ENCODE measurements around the gene MAP3K9. TPM values are rescaled to one million over a fixed set of nuclear protein-coding genes. Genes with fewer than 3 reads are reported as not detected.

MAP3K9 gene
- total RNA-seq, 2 experiments from 2014 or later, result 5.2 to 6.1 TPM

- Mint-ChIP-seq H3K4me1 (peaks cover 3% of the 10 kb centered on the region), H3K9me3 (ENCODE audit: low read depth) (no peaks in the 10 kb centered on the region), H3K4me3 (no peak overlapping the region), H3K27ac (no peak overlapping the region), H3K27me3 (no peaks in the 10 kb centered on the region), H3K36me3 (ENCODE audit: low read depth) (no peaks in the 10 kb centered on the region)
- ChIA-PET POLR2A (no interaction called here), CTCF (no interaction called here)
- no peak for DNase-seq
- intact Hi-C loops (cut with DNase I, micrococcal nuclease), result loop anchor here in 1 of 2 experiments (10.0 kb wide), 1 partner anchor 256 kb away; no protein-coding TSS in a partner anchor
- no peak for ATAC-seq
These were observed 90.8 kb downstream of the MAP3K9 start for GRCh38 chr14:70718383-70719118.

DNA sequence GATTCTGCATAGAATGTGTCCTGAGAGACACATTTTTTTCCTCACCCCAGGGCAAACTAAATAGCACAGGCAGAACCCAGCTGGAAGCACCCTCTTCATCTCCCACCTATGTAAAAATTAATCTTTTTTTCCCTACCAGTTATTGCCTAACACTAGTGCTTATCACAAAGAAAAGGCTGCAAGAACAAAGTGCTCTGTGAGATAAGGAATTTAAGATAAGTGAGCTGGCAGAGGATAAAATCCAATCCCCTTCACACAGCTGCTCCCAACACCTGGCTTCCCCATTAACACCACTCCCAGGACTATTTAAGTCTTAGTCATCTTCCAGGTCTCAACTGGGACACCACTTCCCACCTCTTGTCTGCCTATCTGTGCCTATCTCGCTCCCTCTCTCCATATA, 92.4 kb downstream of the MAP3K9 start:
- Mint-ChIP-seq H3K27me3 (no peaks in the 10 kb centered on the region), H3K9me3 (ENCODE audit: low read depth) (no peaks in the 10 kb centered on the region), H3K36me3 (ENCODE audit: low read depth) (no peaks in the 10 kb centered on the region), H3K27ac (no peak overlapping the region), H3K4me1 (peaks cover 3% of the 10 kb centered on the region), H3K4me3 (no peak overlapping the region)
- intact Hi-C loops (cut with DNase I, micrococcal nuclease), result loop anchor here in 1 of 2 experiments (10.0 kb wide), 1 partner anchor 258 kb away; no protein-coding TSS in a partner anchor
- ATAC-seq, result no peak
- no peak for DNase-seq
- ChIA-PET CTCF (interaction anchor here (0.6 kb wide), 1 partner anchor 98 kb away, joined by 3 read pairs; no protein-coding TSS in a partner anchor), POLR2A (no interaction called here)

DNA sequence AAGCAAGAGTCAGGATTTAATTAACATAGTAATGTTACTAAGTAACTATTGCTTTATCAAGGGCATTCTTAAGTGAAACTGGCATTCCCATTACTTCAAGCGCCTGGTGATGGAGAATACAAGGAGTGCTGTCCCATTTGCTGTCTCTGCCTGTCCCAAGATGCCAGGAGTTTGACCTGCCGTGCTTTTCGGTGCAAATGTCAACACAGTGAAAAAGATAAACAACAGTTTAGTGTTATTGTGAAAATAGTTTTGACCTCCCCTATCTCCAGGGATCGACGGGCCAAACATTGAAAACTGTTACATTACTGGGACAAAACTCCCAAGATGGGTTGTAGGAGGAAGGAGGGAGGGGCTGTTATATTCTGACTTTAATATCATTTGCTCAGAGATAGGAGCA, 92.8 kb downstream of the MAP3K9 start:
- intact Hi-C loops (cut with DNase I, micrococcal nuclease), result loop anchor here in 1 of 2 experiments (10.0 kb wide), 1 partner anchor 258 kb away; no protein-coding TSS in a partner anchor
- Mint-ChIP-seq H3K27me3 (no peaks in the 10 kb centered on the region), H3K9me3 (ENCODE audit: low read depth) (no peaks in the 10 kb centered on the region), H3K27ac (no peak overlapping the region), H3K4me3 (no peak overlapping the region), H3K36me3 (ENCODE audit: low read depth) (no peaks in the 10 kb centered on the region), H3K4me1 (peaks cover 3% of the 10 kb centered on the region)
- DNase-seq, result no peak
- ChIA-PET CTCF (no interaction called here), POLR2A (interaction anchor here (0.6 kb wide), 1 partner anchor 9 kb away, joined by 4 read pairs; no protein-coding TSS in a partner anchor)
- ATAC-seq, result no peak

GRCh38 chr14:70714055-70714550, 95.2 kb downstream of the MAP3K9 start:
- no peak for ATAC-seq

DNA sequence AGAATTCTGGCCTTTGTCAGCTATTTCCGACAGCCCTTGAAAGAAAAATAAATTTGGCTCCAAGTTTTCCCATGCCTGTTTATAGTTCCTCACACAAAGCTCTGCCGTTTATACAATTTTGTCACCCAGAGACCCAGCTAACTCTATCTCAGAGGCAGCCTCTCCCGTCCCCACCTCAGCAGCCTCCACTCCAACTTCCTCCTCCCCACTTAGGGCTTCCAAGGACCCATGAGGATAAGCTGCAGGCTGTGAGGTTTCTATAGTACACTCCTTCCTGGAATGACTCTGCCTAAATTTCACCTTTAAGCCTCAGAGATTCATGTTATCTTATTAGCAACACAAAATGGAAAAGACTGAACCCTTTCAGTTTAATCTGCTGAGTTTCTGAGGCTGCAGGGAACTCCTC, 95.8 kb downstream of the MAP3K9 start:
- POLR2A ChIA-PET, result no interaction called here
- DNase-seq (no peak), ATAC-seq (no peak)
- CTCF ChIA-PET, result interaction anchor here (0.6 to 2.0 kb wide), 24 partner anchors 9 to 425 kb away, joined by 3 to 10 read pairs (median 4); partner anchors contain the start of gene TTC9
- no peak overlapping the region for H3K4me3 Mint-ChIP-seq
- peaks cover 3% of the 10 kb centered on the region for H3K4me1 Mint-ChIP-seq
- no peak overlapping the region for H3K27ac Mint-ChIP-seq
- no peaks in the 10 kb centered on the region for H3K36me3 Mint-ChIP-seq (ENCODE audit: low read depth)
- no peaks in the 10 kb centered on the region for H3K9me3 Mint-ChIP-seq (ENCODE audit: low read depth)
- no peaks in the 10 kb centered on the region for H3K27me3 Mint-ChIP-seq
- intact Hi-C loops (cut with DNase I, micrococcal nuclease), result loop anchor here (5.0 to 10.0 kb wide), 2 partner anchors 71 to 261 kb away; partner anchors contain the start of gene TTC9 (in 2 of the 2)

More at GRCh38 chr14:70714055-70714550, 95.2 kb downstream of the MAP3K9 start:
- Mint-ChIP-seq H3K36me3 (ENCODE audit: low read depth) (no peaks in the 10 kb centered on the region), H3K27me3 (no peaks in the 10 kb centered on the region), H3K4me1 (peaks cover 3% of the 10 kb centered on the region), H3K4me3 (no peak overlapping the region), H3K27ac (no peak overlapping the region), H3K9me3 (ENCODE audit: low read depth) (no peaks in the 10 kb centered on the region)
- POLR2A ChIA-PET, result no interaction called here
- intact Hi-C loops (cut with DNase I, micrococcal nuclease), result loop anchor here (1.0 to 10.0 kb wide), 5 partner anchors 72 to 261 kb away; partner anchors contain the start of genes TTC9 (in 2 of the 2) and MED6 (in 1 of the 2)
- CTCF ChIA-PET, result interaction anchor here (0.6 to 2.0 kb wide), 15 partner anchors 9 to 124 kb away, joined by 3 to 10 read pairs (median 4); partner anchors contain the start of gene TTC9
- DNase-seq, result peak; percentile 64

- Mint-ChIP-seq H3K36me3 (ENCODE audit: low read depth) (no peaks in the 10 kb centered on the region), H3K27me3 (no peaks in the 10 kb centered on the region), H3K4me3 (no peak overlapping the region), H3K9me3 (ENCODE audit: low read depth) (no peaks in the 10 kb centered on the region), H3K27ac (no peak overlapping the region), H3K4me1 (peaks cover 3% of the 10 kb centered on the region)
- ChIA-PET CTCF (interaction anchor here (0.6 to 2.0 kb wide), 26 partner anchors 10 to 425 kb away, joined by 3 to 10 read pairs (median 4); partner anchors contain the start of gene TTC9), POLR2A (no interaction called here)
- DNase-seq (no peak), ATAC-seq (no peak)
- intact Hi-C loops (cut with DNase I, micrococcal nuclease), result loop anchor here (5.0 to 10.0 kb wide), 2 partner anchors 71 to 262 kb away; partner anchors contain the start of gene TTC9 (in 2 of the 2)
These were observed 96.2 kb downstream of the MAP3K9 start for GRCh38 chr14:70713096-70713495.

- H3K4me3 Mint-ChIP-seq, result no peak overlapping the region
- CTCF ChIA-PET, result interaction anchor here (0.7 to 1.8 kb wide), 6 partner anchors 10 to 92 kb away, joined by 3 to 5 read pairs (median 4); no protein-coding TSS in a partner anchor
- DNase-seq (no peak), ATAC-seq (no peak)
- H3K9me3 Mint-ChIP-seq (ENCODE audit: low read depth), result no peaks in the 10 kb centered on the region
- no peaks in the 10 kb centered on the region for H3K36me3 Mint-ChIP-seq (ENCODE audit: low read depth)
- H3K27ac Mint-ChIP-seq, result no peak overlapping the region
- POLR2A ChIA-PET, result no interaction called here
- H3K27me3 Mint-ChIP-seq, result no peaks in the 10 kb centered on the region
- intact Hi-C loops (cut with DNase I, micrococcal nuclease), result loop anchor here (5.0 to 10.0 kb wide), 2 partner anchors 69 to 263 kb away; partner anchors contain the start of gene TTC9 (in 2 of the 2)
- H3K4me1 Mint-ChIP-seq, result peaks cover 3% of the 10 kb centered on the region
These were observed 97.9 kb downstream of the MAP3K9 start for GRCh38 chr14:70711451-70711850.

GRCh38 chr14:70709726-70710382, 99.5 kb downstream of the MAP3K9 start:
- Mint-ChIP-seq H3K36me3 (ENCODE audit: low read depth) (no peaks in the 10 kb centered on the region), H3K27me3 (no peaks in the 10 kb centered on the region), H3K9me3 (ENCODE audit: low read depth) (no peaks in the 10 kb centered on the region), H3K27ac (no peak overlapping the region), H3K4me3 (no peak overlapping the region), H3K4me1 (peaks cover 3% of the 10 kb centered on the region)
- POLR2A ChIA-PET, result interaction anchor here (0.5 kb wide), 1 partner anchor 141 kb away, joined by 3 read pairs; no protein-coding TSS in a partner anchor
- intact Hi-C loops (cut with DNase I, micrococcal nuclease), result loop anchor here (5.0 to 10.0 kb wide), 2 partner anchors 68 to 265 kb away; partner anchors contain the start of gene TTC9 (in 2 of the 2)
- CTCF ChIA-PET, result interaction anchor here (0.8 to 2.0 kb wide), 2 partner anchors 21 to 41 kb away, joined by 3 to 6 read pairs; no protein-coding TSS in a partner anchor
- ATAC-seq (no peak), DNase-seq (no peak)

DNA sequence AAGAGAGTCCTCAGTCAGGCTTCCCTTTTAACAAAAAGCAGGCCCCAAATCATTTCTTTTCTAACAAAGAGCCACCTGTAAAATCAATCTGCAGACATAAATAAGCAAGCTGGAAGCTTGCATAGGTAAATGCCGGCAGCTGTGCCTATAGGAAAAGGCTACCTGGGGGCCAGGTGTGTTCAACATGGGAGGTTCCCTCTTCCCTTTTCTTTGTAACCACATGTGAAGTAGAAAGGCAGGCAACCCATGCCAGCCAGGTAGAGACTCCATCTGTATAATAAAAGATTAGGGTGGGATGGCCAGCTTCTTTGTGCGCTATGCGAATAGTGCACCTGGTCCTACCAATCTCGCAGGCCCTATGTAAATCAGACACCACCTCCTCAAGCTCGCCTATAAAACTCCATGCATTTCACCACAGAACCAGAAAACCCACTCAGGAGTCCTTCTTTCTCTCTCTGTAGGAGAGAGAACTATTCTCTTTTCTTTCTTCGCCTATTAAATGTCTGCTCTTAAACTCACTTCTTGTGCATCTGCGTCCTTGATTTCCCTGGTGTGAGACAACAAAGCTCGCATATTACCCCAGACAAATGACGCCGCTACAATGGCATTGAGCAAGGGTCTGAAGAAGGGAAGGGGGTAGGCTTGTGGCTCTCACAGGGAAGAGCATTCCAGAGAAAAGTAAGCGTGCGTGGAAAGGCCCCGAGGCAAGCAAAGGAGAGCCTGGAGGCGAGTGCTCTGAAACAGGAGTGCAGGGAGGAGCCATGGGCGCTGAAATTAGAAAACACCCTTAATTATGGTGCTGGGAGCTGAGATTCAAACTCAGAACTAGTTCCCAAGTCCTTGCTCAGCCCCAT, 100.4 kb downstream of the MAP3K9 start:
- intact Hi-C loops (cut with DNase I, micrococcal nuclease), result no loop called here
- DNase-seq (no peak), ATAC-seq (no peak)
- POLR2A ChIA-PET, result interaction anchor here (0.5 kb wide), 1 partner anchor 141 kb away, joined by 3 read pairs; no protein-coding TSS in a partner anchor
- Mint-ChIP-seq H3K27me3 (no peaks in the 10 kb centered on the region), H3K27ac (no peak overlapping the region), H3K9me3 (ENCODE audit: low read depth) (no peaks in the 10 kb centered on the region), H3K4me1 (peaks cover 1% of the 10 kb centered on the region), H3K36me3 (ENCODE audit: low read depth) (no peaks in the 10 kb centered on the region), H3K4me3 (no peak overlapping the region)
- CTCF ChIA-PET, result interaction anchor here (0.8 to 2.0 kb wide), 3 partner anchors 20 to 116 kb away, joined by 3 to 6 read pairs (median 3); no protein-coding TSS in a partner anchor
